GM12865 (cell line): ENCODE results near the gene GNG12.

Experiments
- DNase-seq: peaks from one replicate; pipeline ENCODE4 v3.0.0; 2010; ENCODE audit warnings: low read depth
- H3K4me3 ChIP-seq: 2 replicates; pipeline ENCODE4 v1.5.1; 2011; ENCODE audit warnings: mild to moderate bottlenecking, low read depth, low read length, control low read depth
- TF ChIP-seq, protein P1 (sequence below): IDR thresholded peaks from 2 replicates; pipeline ENCODE4 v1.5.1; 2011; ENCODE audit warnings: low read length, control low read depth, low read depth, inconsistent platforms; ENCODE audit not compliant: insufficient read depth; ENCODE audit errors: missing control alignments

GNG12 gene

DNA sequence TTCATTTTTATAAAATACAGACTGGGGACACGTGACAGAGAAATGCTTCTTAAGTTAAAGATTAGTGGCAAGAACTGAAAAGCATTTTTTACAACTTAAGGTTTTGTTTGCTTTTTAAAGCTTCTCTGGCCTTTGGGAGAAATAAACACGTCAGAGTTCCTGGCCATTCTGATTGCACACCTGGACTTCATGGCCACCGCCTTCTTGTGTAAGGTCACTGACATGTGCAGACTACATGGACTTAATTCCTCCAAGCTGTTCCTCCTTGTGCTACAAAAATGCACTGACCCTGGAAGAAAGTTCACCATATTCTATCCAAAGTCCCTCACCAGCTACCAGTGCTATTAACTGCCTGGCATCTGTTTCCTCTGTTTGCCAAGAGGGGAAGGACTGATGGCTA, 92.1 kb downstream of the GNG12 start:
- H3K4me3 ChIP-seq = no peak overlapping the region
- TF ChIP-seq, protein P1, sequence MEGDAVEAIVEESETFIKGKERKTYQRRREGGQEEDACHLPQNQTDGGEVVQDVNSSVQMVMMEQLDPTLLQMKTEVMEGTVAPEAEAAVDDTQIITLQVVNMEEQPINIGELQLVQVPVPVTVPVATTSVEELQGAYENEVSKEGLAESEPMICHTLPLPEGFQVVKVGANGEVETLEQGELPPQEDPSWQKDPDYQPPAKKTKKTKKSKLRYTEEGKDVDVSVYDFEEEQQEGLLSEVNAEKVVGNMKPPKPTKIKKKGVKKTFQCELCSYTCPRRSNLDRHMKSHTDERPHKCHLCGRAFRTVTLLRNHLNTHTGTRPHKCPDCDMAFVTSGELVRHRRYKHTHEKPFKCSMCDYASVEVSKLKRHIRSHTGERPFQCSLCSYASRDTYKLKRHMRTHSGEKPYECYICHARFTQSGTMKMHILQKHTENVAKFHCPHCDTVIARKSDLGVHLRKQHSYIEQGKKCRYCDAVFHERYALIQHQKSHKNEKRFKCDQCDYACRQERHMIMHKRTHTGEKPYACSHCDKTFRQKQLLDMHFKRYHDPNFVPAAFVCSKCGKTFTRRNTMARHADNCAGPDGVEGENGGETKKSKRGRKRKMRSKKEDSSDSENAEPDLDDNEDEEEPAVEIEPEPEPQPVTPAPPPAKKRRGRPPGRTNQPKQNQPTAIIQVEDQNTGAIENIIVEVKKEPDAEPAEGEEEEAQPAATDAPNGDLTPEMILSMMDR = no peak
- DNase-seq = no peak

DNA sequence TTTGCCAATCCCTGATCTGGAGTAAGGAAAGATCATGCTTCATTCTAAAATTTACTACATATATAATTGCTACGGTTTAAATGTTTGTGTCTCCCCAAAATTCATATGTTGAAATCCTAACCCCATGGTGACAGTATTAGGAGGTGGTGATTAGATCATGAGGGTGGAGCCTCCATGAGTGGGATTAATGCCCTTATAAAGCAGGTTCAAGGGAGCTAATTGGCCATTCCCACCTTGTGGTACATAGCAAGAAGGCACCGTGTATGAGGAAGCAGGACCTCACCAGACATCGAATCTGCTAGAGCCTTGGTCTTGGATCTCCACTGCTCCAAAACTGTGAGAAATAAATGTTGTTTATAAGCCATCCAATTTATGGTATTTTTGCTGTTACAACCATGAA, 92.7 kb downstream of the GNG12 start:
- DNase-seq = no peak
- H3K4me3 ChIP-seq = no peak overlapping the region
- TF ChIP-seq, protein P1 = no peak

- TF ChIP-seq, protein P1 = no peak
- no peak overlapping the region for H3K4me3 ChIP-seq
- no peak for DNase-seq
Observed at GRCh38 chr1:67739361-67739760, 93.9 kb downstream of the GNG12 start.

DNA sequence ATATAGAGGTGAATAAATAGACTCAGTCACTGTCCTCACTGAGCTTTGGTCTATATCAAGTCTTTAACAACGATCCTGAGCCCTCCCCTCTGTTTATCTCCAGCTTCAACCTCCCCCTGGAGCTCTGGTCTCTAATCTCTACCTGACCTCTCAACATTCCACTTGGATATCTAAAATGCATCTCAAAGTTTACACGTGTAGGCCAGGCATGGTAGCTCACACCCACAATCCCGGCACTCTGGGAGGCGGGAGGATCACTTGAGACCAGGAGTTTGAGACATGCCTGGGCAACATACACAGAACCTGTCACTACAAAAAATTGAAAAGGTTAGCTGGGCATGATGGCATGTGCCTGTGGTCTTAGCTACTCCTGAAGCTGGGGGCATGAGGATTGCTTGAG, 94.9 kb downstream of the GNG12 start:
- TF ChIP-seq, protein P1 = no peak
- H3K4me3 ChIP-seq = no peak overlapping the region
- DNase-seq = no peak

- no peak for DNase-seq
- TF ChIP-seq, protein P1 = no peak
Observed at GRCh38 chr1:67737875-67738274, 95.4 kb downstream of the GNG12 start.

GRCh38 chr1:67736750-67737149, 96.5 kb downstream of the GNG12 start:
- TF ChIP-seq, protein P1 = no peak
- peak overlapping the region; percentile 51 for H3K4me3 ChIP-seq
- DNase-seq = no peak

More at GRCh38 chr1:67737875-67738274, 95.4 kb downstream of the GNG12 start:
- no peak overlapping the region for H3K4me3 ChIP-seq
